ENCODE measurements around the gene GABBR2.

GABBR2 gene

GRCh38 chr9:98370976-98371315, 337.8 kb downstream of the GABBR2 start:
- no peak for TF ChIP-seq EZH2phosphoT487 (IDR thresholded peaks at IDR 0.05; ENCODE audit: low read depth)
- TF ChIP-seq CTCF (IDR thresholded peaks at IDR 0.05; ENCODE audit: low read depth, low read length) = no peak
- H2AFZ ChIP-seq (ENCODE audit: low read depth, low read length) = no peak overlapping the region
- H3K9ac ChIP-seq (ENCODE audit: low read length) = no peak overlapping the region
- no peak overlapping the region for H3K4me2 ChIP-seq (ENCODE audit: low read length)
- peaks cover 8% of the 10 kb centered on the region; the same call in 1 of the 2 replicates for H3K27me3 ChIP-seq (ENCODE audit: low read depth, low read length)
- H4K20me1 ChIP-seq (ENCODE audit: insufficient read depth, low read length) = no peaks in the 10 kb centered on the region
- H3K36me3 ChIP-seq (replicated peaks; ENCODE audit: low read depth, low read length) = no peaks in the 10 kb centered on the region
- H3K79me2 ChIP-seq (ENCODE audit: low read length) = no peaks in the 10 kb centered on the region
- H3K9me3 ChIP-seq (ENCODE audit: insufficient read depth, low read length) = no peaks in the 10 kb centered on the region; the same call in 1 of the 2 replicates
- H3K4me1 ChIP-seq (ENCODE audit: low read length) = peaks cover 8% of the 10 kb centered on the region
- H3K4me3 ChIP-seq (ENCODE audit: low read length) = no peak overlapping the region
- H3K27ac ChIP-seq (ENCODE audit: low read length) = no peak overlapping the region

- Histone ChIP-seq H2AFZ (ENCODE audit: low read depth, low read length) (no peak overlapping the region), H3K27ac (ENCODE audit: low read length) (no peak overlapping the region), H3K4me2 (ENCODE audit: low read length) (no peak overlapping the region), H3K4me1 (ENCODE audit: low read length) (peaks cover 7% of the 10 kb centered on the region), H3K9ac (ENCODE audit: low read length) (no peak overlapping the region), H3K79me2 (ENCODE audit: low read length) (no peaks in the 10 kb centered on the region), H3K9me3 (ENCODE audit: insufficient read depth, low read length) (peaks cover under 1% of the 10 kb centered on the region; the same call in 1 of the 2 replicates), H3K4me3 (ENCODE audit: low read length) (no peak overlapping the region), H3K27me3 (ENCODE audit: low read depth, low read length) (peaks cover 8% of the 10 kb centered on the region; the same call in 1 of the 2 replicates), H3K36me3 (replicated peaks; ENCODE audit: low read depth, low read length) (no peaks in the 10 kb centered on the region), H4K20me1 (ENCODE audit: insufficient read depth, low read length) (no peaks in the 10 kb centered on the region)
- TF ChIP-seq EZH2phosphoT487 (IDR thresholded peaks at IDR 0.05; ENCODE audit: low read depth) (no peak), CTCF (IDR thresholded peaks at IDR 0.05; ENCODE audit: low read depth, low read length) (no peak)
These were observed 338.3 kb downstream of the GABBR2 start for GRCh38 chr9:98370300-98370975.

GRCh38 chr9:98369896-98370295, 338.8 kb downstream of the GABBR2 start:
- H3K4me3 ChIP-seq (ENCODE audit: low read length) = no peak overlapping the region
- H3K27ac ChIP-seq (ENCODE audit: low read length) = no peak overlapping the region
- peaks cover 6% of the 10 kb centered on the region; the same call in 1 of the 2 replicates for H3K9me3 ChIP-seq (ENCODE audit: insufficient read depth, low read length)
- H3K4me1 ChIP-seq (ENCODE audit: low read length) = peaks cover 1% of the 10 kb centered on the region
- no peaks in the 10 kb centered on the region for H3K36me3 ChIP-seq (replicated peaks; ENCODE audit: low read depth, low read length)
- H3K79me2 ChIP-seq (ENCODE audit: low read length) = no peaks in the 10 kb centered on the region
- no peak overlapping the region for H3K9ac ChIP-seq (ENCODE audit: low read length)
- no peak overlapping the region for H2AFZ ChIP-seq (ENCODE audit: low read depth, low read length)
- no peak overlapping the region for H3K4me2 ChIP-seq (ENCODE audit: low read length)
- TF ChIP-seq EZH2phosphoT487 (IDR thresholded peaks at IDR 0.05; ENCODE audit: low read depth) (no peak), CTCF (IDR thresholded peaks at IDR 0.05; ENCODE audit: low read depth, low read length) (no peak)
- H3K27me3 ChIP-seq (ENCODE audit: low read depth, low read length) = peaks cover 8% of the 10 kb centered on the region; the same call in 1 of the 2 replicates
- no peaks in the 10 kb centered on the region for H4K20me1 ChIP-seq (ENCODE audit: insufficient read depth, low read length)

GRCh38 chr9:98369471-98369870, 339.3 kb downstream of the GABBR2 start:
- no peak overlapping the region for H2AFZ ChIP-seq (ENCODE audit: low read depth, low read length)
- H3K9ac ChIP-seq (ENCODE audit: low read length) = no peak overlapping the region
- H3K4me1 ChIP-seq (ENCODE audit: low read length) = no peaks in the 10 kb centered on the region
- no peaks in the 10 kb centered on the region for H3K79me2 ChIP-seq (ENCODE audit: low read length)
- no peaks in the 10 kb centered on the region for H3K36me3 ChIP-seq (replicated peaks; ENCODE audit: low read depth, low read length)
- H3K4me2 ChIP-seq (ENCODE audit: low read length) = no peak overlapping the region
- H4K20me1 ChIP-seq (ENCODE audit: insufficient read depth, low read length) = no peaks in the 10 kb centered on the region
- no peak overlapping the region for H3K4me3 ChIP-seq (ENCODE audit: low read length)
- peaks cover 8% of the 10 kb centered on the region; the same call in 1 of the 2 replicates for H3K9me3 ChIP-seq (ENCODE audit: insufficient read depth, low read length)
- no peak overlapping the region for H3K27ac ChIP-seq (ENCODE audit: low read length)
- TF ChIP-seq EZH2phosphoT487 (IDR thresholded peaks at IDR 0.05; ENCODE audit: low read depth) (no peak), CTCF (IDR thresholded peaks at IDR 0.05; ENCODE audit: low read depth, low read length) (no peak)
- peaks cover 8% of the 10 kb centered on the region; the same call in 1 of the 2 replicates for H3K27me3 ChIP-seq (ENCODE audit: low read depth, low read length)

Measured in OCI-LY3 (cell line).